Natural killer cell treated with Interleukin-12 subunit alpha and Interleukin-12 subunit beta and Interleukin-15 and Interleukin-18, amount 100 ng/mL, for 72 hours (primary cell): ENCODE measurements around the gene TRMU. TPM values are rescaled to one million over a fixed set of nuclear protein-coding genes. Genes with fewer than 3 reads are reported as not detected.

Experiments
- ATAC-seq, 2 donors: fragments of 150-1000 bp; cut with Tn5 transposase in 1 of 2; sonication (Bioruptor Pico), chemical (Tn5 transposase) in 1 of 2; 2 replicates each; pipeline ENCODE4 v1.10.0; 2021
- DNase-seq: peaks from one replicate; pipeline ENCODE4 v3.0.0; 2022; ENCODE audit warnings: low spot score
- H3K27ac Mint-ChIP-seq, 2 donors: 1 replicate in 1 of 2; 2 replicates in 1 of 2; pipeline ENCODE4 v1.8.0; 2022; ENCODE audit warnings: mixed read lengths in 2 of 2, mild to moderate bottlenecking in 1 of 2, moderate library complexity in 1 of 2
- H3K27me3 Mint-ChIP-seq, 2 donors: 1 replicate in 1 of 2; 2 replicates in 1 of 2; pipeline ENCODE4 v1.8.0; 2022; ENCODE audit warnings: mixed read lengths in 2 of 2
- H3K36me3 Mint-ChIP-seq: one replicate; pipeline ENCODE4 v1.8.0; 2022; ENCODE audit warnings: mixed read lengths
- H3K4me1 Mint-ChIP-seq, 2 donors: 1 replicate in 1 of 2; 2 replicates in 1 of 2; pipeline ENCODE4 v1.8.0; 2022; ENCODE audit warnings: low read depth in 2 of 2, mixed read lengths in 2 of 2, mild to moderate bottlenecking in 1 of 2
- H3K4me3 Mint-ChIP-seq: one replicate; pipeline ENCODE4 v1.8.0; 2022; ENCODE audit warnings: mixed read lengths
- H3K9me3 Mint-ChIP-seq: 2 replicates; pipeline ENCODE4 v1.8.0; 2022; ENCODE audit warnings: mixed read lengths
- total RNA-seq, 2 donors: library from RNA; stranded (reverse); gene quantifications; one replicate each; pipeline ENCODE4 v1.2.3, GENCODE V29; 2022

Gene TRMU
- total RNA-seq, 2 donors from 2014 or later: 72.7 to 135 TPM

- no peaks in the 10 kb centered on the region for H3K9me3 Mint-ChIP-seq
- no peaks in the 10 kb centered on the region for H3K36me3 Mint-ChIP-seq
- no peak overlapping the region for H3K27ac Mint-ChIP-seq
- peaks cover 0 to 6% of the 10 kb centered on the region in 2 donors for H3K4me1 Mint-ChIP-seq
- no peak for DNase-seq
- H3K27me3 Mint-ChIP-seq: peaks cover 0 to 2% of the 10 kb centered on the region in 2 donors
- no peak for ATAC-seq
- no peak overlapping the region for H3K4me3 Mint-ChIP-seq
Measured at GRCh38 chr22:46360097-46360496, 24.6 kb downstream of the TRMU start.

GRCh38 chr22:46360891-46361290 lies 25.4 kb downstream of the TRMU start:
- Mint-ChIP-seq H3K27me3 (peaks cover 0 to 2% of the 10 kb centered on the region in 2 donors), H3K4me1 (peaks cover 0 to 4% of the 10 kb centered on the region in 2 donors), H3K9me3 (no peaks in the 10 kb centered on the region), H3K36me3 (no peaks in the 10 kb centered on the region), H3K27ac (no peak overlapping the region), H3K4me3 (no peak overlapping the region)
- DNase-seq (no peak), ATAC-seq (no peak)

GRCh38 chr22:46361826-46362202 lies 26.3 kb downstream of the TRMU start:
- H3K4me1 Mint-ChIP-seq: peaks cover 0 to 4% of the 10 kb centered on the region in 2 donors
- peaks cover 0 to 2% of the 10 kb centered on the region in 2 donors for H3K27me3 Mint-ChIP-seq
- H3K36me3 Mint-ChIP-seq: no peaks in the 10 kb centered on the region
- ATAC-seq (no peak), DNase-seq (no peak)
- no peaks in the 10 kb centered on the region for H3K9me3 Mint-ChIP-seq
- H3K27ac Mint-ChIP-seq: no peak overlapping the region
- H3K4me3 Mint-ChIP-seq: no peak overlapping the region

GRCh38 chr22:46362203-46362933 lies 26.9 kb downstream of the TRMU start:
- Mint-ChIP-seq H3K9me3 (no peaks in the 10 kb centered on the region), H3K27me3 (peaks cover 0 to 2% of the 10 kb centered on the region in 2 donors), H3K4me1 (peaks cover 0 to 4% of the 10 kb centered on the region in 2 donors), H3K4me3 (no peak overlapping the region), H3K27ac (no peak overlapping the region), H3K36me3 (no peaks in the 10 kb centered on the region)
- ATAC-seq (no peak), DNase-seq (no peak)

- H3K4me3 Mint-ChIP-seq: no peak overlapping the region
- H3K27me3 Mint-ChIP-seq: peaks cover 0 to 2% of the 10 kb centered on the region in 2 donors
- peaks cover 0 to 8% of the 10 kb centered on the region in 2 donors for H3K4me1 Mint-ChIP-seq
- H3K27ac Mint-ChIP-seq: no peak overlapping the region
- no peaks in the 10 kb centered on the region for H3K9me3 Mint-ChIP-seq
- DNase-seq (no peak), ATAC-seq (no peak)
- H3K36me3 Mint-ChIP-seq: no peaks in the 10 kb centered on the region
Measured at GRCh38 chr22:46362934-46363515, 27.5 kb downstream of the TRMU start.

- H3K9me3 Mint-ChIP-seq: no peaks in the 10 kb centered on the region
- H3K4me3 Mint-ChIP-seq: no peak overlapping the region
- DNase-seq: no peak
- peaks cover 0 to 12% of the 10 kb centered on the region in 2 donors for H3K4me1 Mint-ChIP-seq
- ATAC-seq: no peak
- no peak overlapping the region for H3K27ac Mint-ChIP-seq
- no peaks in the 10 kb centered on the region for H3K36me3 Mint-ChIP-seq
- H3K27me3 Mint-ChIP-seq: peaks cover 0 to 2% of the 10 kb centered on the region in 2 donors
Measured at GRCh38 chr22:46363611-46364321, 28.3 kb downstream of the TRMU start.

- Mint-ChIP-seq H3K36me3 (no peaks in the 10 kb centered on the region), H3K27me3 (peaks cover 0 to 2% of the 10 kb centered on the region in 2 donors), H3K9me3 (no peaks in the 10 kb centered on the region), H3K4me3 (no peak overlapping the region), H3K4me1 (peaks cover 0 to 17% of the 10 kb centered on the region in 2 donors), H3K27ac (no peak overlapping the region)
- no peak for ATAC-seq
- no peak for DNase-seq
Measured at GRCh38 chr22:46364341-46365165, 29.0 kb downstream of the TRMU start.

GRCh38 chr22:46365166-46365624 lies 29.7 kb downstream of the TRMU start:
- Mint-ChIP-seq H3K36me3 (no peaks in the 10 kb centered on the region), H3K27me3 (peaks cover 0 to 2% of the 10 kb centered on the region in 2 donors), H3K4me3 (no peak overlapping the region), H3K27ac (no peak overlapping the region), H3K9me3 (no peaks in the 10 kb centered on the region), H3K4me1 (peaks cover 5 to 23% of the 10 kb centered on the region in 2 donors)
- ATAC-seq (no peak), DNase-seq (no peak)

- H3K27ac Mint-ChIP-seq: no peak overlapping the region
- peaks cover 0 to 2% of the 10 kb centered on the region in 2 donors for H3K27me3 Mint-ChIP-seq
- no peak overlapping the region for H3K4me3 Mint-ChIP-seq
- H3K36me3 Mint-ChIP-seq: no peaks in the 10 kb centered on the region
- no peaks in the 10 kb centered on the region for H3K9me3 Mint-ChIP-seq
- ATAC-seq: no peak
- peaks cover 16 to 35% of the 10 kb centered on the region in 2 donors for H3K4me1 Mint-ChIP-seq
- no peak for DNase-seq
Measured at GRCh38 chr22:46366327-46366731, 30.8 kb downstream of the TRMU start.

GRCh38 chr22:46366801-46367706 lies 31.5 kb downstream of the TRMU start:
- ATAC-seq: no peak
- Mint-ChIP-seq H3K4me3 (no peak overlapping the region), H3K4me1 (peaks cover 24 to 42% of the 10 kb centered on the region in 2 donors), H3K36me3 (no peaks in the 10 kb centered on the region), H3K9me3 (no peaks in the 10 kb centered on the region), H3K27ac (no peak overlapping the region), H3K27me3 (peaks cover 0 to 2% of the 10 kb centered on the region in 2 donors)
- no peak for DNase-seq

GRCh38 chr22:46367707-46368191 lies 32.2 kb downstream of the TRMU start:
- no peak overlapping the region for H3K27ac Mint-ChIP-seq
- DNase-seq (no peak), ATAC-seq (peak; percentile 49 to 68)
- no peak overlapping the region for H3K4me3 Mint-ChIP-seq
- no peaks in the 10 kb centered on the region for H3K9me3 Mint-ChIP-seq
- no peaks in the 10 kb centered on the region for H3K36me3 Mint-ChIP-seq
- H3K27me3 Mint-ChIP-seq: peaks cover 0 to 2% of the 10 kb centered on the region in 2 donors
- H3K4me1 Mint-ChIP-seq: peaks cover 29 to 45% of the 10 kb centered on the region in 2 donors

- H3K9me3 Mint-ChIP-seq: no peaks in the 10 kb centered on the region
- H3K4me1 Mint-ChIP-seq: peaks cover 33 to 49% of the 10 kb centered on the region in 2 donors
- no peak overlapping the region for H3K4me3 Mint-ChIP-seq
Measured at GRCh38 chr22:46368422-46368821, 32.9 kb downstream of the TRMU start.

More at GRCh38 chr22:46368422-46368821, 32.9 kb downstream of the TRMU start:
- H3K27ac Mint-ChIP-seq: no peak overlapping the region
- ATAC-seq (no peak), DNase-seq (no peak)
- H3K27me3 Mint-ChIP-seq: no peaks in the 10 kb centered on the region
- no peaks in the 10 kb centered on the region for H3K36me3 Mint-ChIP-seq
